ENCODE results near the gene CYTH1. TPM values are rescaled to one million over a fixed set of nuclear protein-coding genes. Genes with fewer than 3 reads are reported as not detected.

Gene CYTH1
- total RNA-seq, 1 experiment from 2014 or later: 9.7 TPM

- Histone ChIP-seq H4K20me1 (ENCODE audit: control insufficient read depth, insufficient read depth, insufficient read length) (no peaks in the 10 kb centered on the region), H4K8ac (replicated peaks; ENCODE audit: insufficient read length, low read depth, low read length) (no peak overlapping the region), H2BK120ac (ENCODE audit: low read depth, low read length, poor library complexity, severe bottlenecking) (no peak overlapping the region), H3K79me1 (ENCODE audit: insufficient read depth, low read depth, low read length, poor library complexity, severe bottlenecking) (no peaks in the 10 kb centered on the region), H3K23me2 (ENCODE audit: insufficient read length, low read depth, low read length, poor library complexity, severe bottlenecking) (no peaks in the 10 kb centered on the region), H3K14ac (ENCODE audit: insufficient read depth, low read length) (no peak overlapping the region), H3K9ac (ENCODE audit: extremely low read depth, insufficient read length, low read length) (no peak overlapping the region), H3K27ac (ENCODE audit: insufficient read length, low read depth, low read length) (no peak overlapping the region), H3K4ac (ENCODE audit: low read depth, low read length) (no peak overlapping the region), H3K18ac (ENCODE audit: insufficient read length, low read depth, low read length) (no peak overlapping the region), H3K23ac (ENCODE audit: insufficient read length, low read depth, low read length) (no peak overlapping the region), H3T11ph (ENCODE audit: low read length) (no peak overlapping the region), H2BK20ac (ENCODE audit: low read depth, low read length, poor library complexity, severe bottlenecking) (no peak overlapping the region), H3K9me3 (ENCODE audit: control insufficient read depth, low read depth, low read length) (no peaks in the 10 kb centered on the region), H2AK5ac (ENCODE audit: insufficient read length, low read length) (no peak overlapping the region), H2AFZ (ENCODE audit: low read length) (no peak overlapping the region), H3K4me1 (ENCODE audit: insufficient read depth, low read length) (no peaks in the 10 kb centered on the region), H4K91ac (ENCODE audit: insufficient read length, low read depth, low read length) (no peak overlapping the region), H3K27me3 (ENCODE audit: insufficient read depth, low read length) (no peaks in the 10 kb centered on the region; the same call in 1 of the 2 replicates), H3K79me2 (ENCODE audit: insufficient read depth, low read length) (no peaks in the 10 kb centered on the region), H4K5ac (ENCODE audit: insufficient read length, low read depth, low read length) (no peak overlapping the region), H2BK12ac (ENCODE audit: insufficient read length, low read depth, low read length) (no peak overlapping the region), H2BK15ac (ENCODE audit: low read depth, low read length) (no peak overlapping the region), H2BK5ac (ENCODE audit: insufficient read length, low read length) (no peak overlapping the region), H3K56ac (ENCODE audit: insufficient read length, low read depth, low read length) (no peak overlapping the region), H3K4me2 (ENCODE audit: insufficient read depth, insufficient read length, low read length) (no peak overlapping the region)
- Mint-ChIP-seq H3K27ac (peak overlapping the region in 1 of 3 experiments; percentile 20; a peak in 1 of 7 replicates), H3K4me3 (no peak overlapping the region), H3K36me3 (ENCODE audit: insufficient read depth in 1 of 3, low read depth in 3 of 3) (peaks cover 0 to 2% (median 0%) of the 10 kb centered on the region in 3 experiments; a peak in 1 of 7 replicates), H3K4me1 (peaks cover 4 to 8% of the 10 kb centered on the region in 2 experiments; a peak in 1 of 4 replicates), H3K9me3 (no peaks in the 10 kb centered on the region), H3K27me3 (ENCODE audit: low read depth) (peaks cover 4% of the 10 kb centered on the region)
- no peak for TF ChIP-seq CTCF (conservative IDR thresholded peaks at IDR 0.05)
- no CpG with 5 or more reads among the region's 6 CpGs for WGBS (ENCODE audit: extremely low coverage, insufficient read length, low lambda C conversion rate)
- no peak for DNase-seq
Observed at GRCh38 chr17:78641243-78641642, 140.8 kb downstream of the CYTH1 start.
